HCT116 (cell line): ENCODE data around the gene TUBB4B.

ENCODE experiments used
- CTCF ChIP-seq, 3 experiments: fragments of 200-600 bp in 1 of 3; sonication (generic) in 1 of 3; IDR thresholded peaks in 2 of 3; conservative IDR thresholded peaks in 1 of 3; 2 replicates each; pipeline ENCODE4 v1.5.1; 2012 to 2017; ENCODE audit warnings: low read depth in 2 of 3, low read length in 2 of 3, antibody characterized with exemption in 1 of 3, borderline replicate concordance in 1 of 3, control low read depth in 1 of 3, mild to moderate bottlenecking in 1 of 3, mixed read lengths in 1 of 3, mixed run types in 1 of 3, moderate library complexity in 1 of 3; ENCODE audit not compliant: insufficient read depth in 1 of 3
- EZH2 ChIP-seq: fragments of 200-600 bp; sonication (generic); IDR thresholded peaks from 2 replicates; pipeline ENCODE4 v1.6.1; 2017; ENCODE audit warnings: antibody characterized with exemption, mixed run types
- EZH2phosphoT487 ChIP-seq: fragments of 200-600 bp; IDR thresholded peaks from 2 replicates; pipeline ENCODE4 v1.6.1; 2018; ENCODE audit warnings: antibody characterized with exemption, borderline replicate concordance
- JUND ChIP-seq: IDR thresholded peaks from 2 replicates; pipeline ENCODE4 v1.6.1; 2012
- POLR2A ChIP-seq: IDR thresholded peaks from 2 replicates; pipeline ENCODE4 v1.7.0; 2011; ENCODE audit warnings: borderline replicate concordance; ENCODE audit not compliant: insufficient read depth, insufficient read length; ENCODE audit errors: extremely low read depth
- POLR2AphosphoS5 ChIP-seq: IDR thresholded peaks from 2 replicates; pipeline ENCODE4 v1.6.1; 2011; ENCODE audit warnings: mild to moderate bottlenecking, low read depth, low read length, moderate library complexity
- REST ChIP-seq: IDR thresholded peaks from 2 replicates; pipeline ENCODE4 v1.6.1; 2012; ENCODE audit warnings: low read depth
- ZBTB33 ChIP-seq: IDR thresholded peaks from 2 replicates; pipeline ENCODE4 v1.6.1; 2011; ENCODE audit warnings: mild to moderate bottlenecking, low read length, moderate library complexity; ENCODE audit not compliant: insufficient replicate concordance; ENCODE audit errors: extremely low read depth
- ZFX ChIP-seq: fragments of 450-650 bp; IDR thresholded peaks from 2 replicates; pipeline ENCODE4 v1.6.1; 2017
- ZNF274 ChIP-seq: fragments of 200-500 bp; sonication (Bioruptor generic); IDR thresholded peaks from 2 replicates; pipeline ENCODE4 v1.6.1; 2014; ENCODE audit warnings: mild to moderate bottlenecking, low read depth, low read length, inconsistent platforms
- TF ChIP-seq, protein P1 (sequence below): IDR thresholded peaks from 2 replicates; pipeline ENCODE4 v1.6.1; 2012
- TF ChIP-seq, protein P2 (sequence below): IDR thresholded peaks from 2 replicates; pipeline ENCODE4 v1.6.1; 2012

DNA sequence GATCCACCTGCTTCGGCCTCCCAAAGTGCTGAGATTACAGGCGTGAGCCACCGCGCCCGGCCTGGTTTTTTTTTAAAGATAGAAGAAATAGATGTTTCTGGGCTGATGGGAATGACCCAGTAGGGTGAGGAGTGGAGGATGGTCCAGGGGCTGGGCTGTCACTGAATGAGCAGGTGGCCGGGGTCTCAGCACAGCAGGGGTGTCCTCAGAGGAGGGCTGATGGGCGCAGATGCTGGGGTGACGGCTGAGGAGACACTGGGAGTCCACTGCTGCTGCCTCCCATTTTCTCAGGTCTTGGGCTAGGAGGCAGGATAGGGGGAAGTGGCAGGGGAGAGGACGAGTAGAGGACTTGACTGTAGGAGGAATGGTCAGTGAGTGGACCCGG lies 34.1 kb downstream of the TUBB4B start:
- TF ChIP-seq CTCF (IDR thresholded peaks at IDR 0.05 in 2 of 3, conservative IDR thresholded peaks at IDR 0.05 in 1 of 3; ENCODE audit: borderline replicate concordance in 1 of 3, insufficient read depth in 1 of 3, low read depth in 2 of 3, low read length in 2 of 3) (no peak), EZH2 (no peak), EZH2phosphoT487 (no peak), JUND (no peak), POLR2A (no peak), REST (no peak), ZBTB33 (no peak), POLR2AphosphoS5 (no peak), ZNF274 (no peak), ZFX (no peak)
- TF ChIP-seq, protein P1, sequence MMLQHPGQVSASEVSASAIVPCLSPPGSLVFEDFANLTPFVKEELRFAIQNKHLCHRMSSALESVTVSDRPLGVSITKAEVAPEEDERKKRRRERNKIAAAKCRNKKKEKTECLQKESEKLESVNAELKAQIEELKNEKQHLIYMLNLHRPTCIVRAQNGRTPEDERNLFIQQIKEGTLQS: no peak
- TF ChIP-seq, protein P2, sequence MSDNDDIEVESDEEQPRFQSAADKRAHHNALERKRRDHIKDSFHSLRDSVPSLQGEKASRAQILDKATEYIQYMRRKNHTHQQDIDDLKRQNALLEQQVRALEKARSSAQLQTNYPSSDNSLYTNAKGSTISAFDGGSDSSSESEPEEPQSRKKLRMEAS: no peak
